Hepatocyte (in vitro differentiated cells): ENCODE data around the gene SMIM20. TPM values are rescaled to one million over a fixed set of nuclear protein-coding genes. Genes with fewer than 3 reads are reported as not detected.

Source experiments
- DNase-seq: peaks from one replicate; pipeline ENCODE4 v3.0.0-alpha.2; 2016; ENCODE audit warnings: low spot score
- H2AFZ ChIP-seq: fragments of 200-600 bp; sonication (generic); 2 replicates; pipeline ENCODE4 v1.6.0; 2016; ENCODE audit warnings: antibody characterized with exemption, mild to moderate bottlenecking
- H3K27ac ChIP-seq: fragments of 200-600 bp; sonication (generic); 2 replicates; pipeline ENCODE4 v1.5.1; 2016; ENCODE audit warnings: mild to moderate bottlenecking
- H3K27me3 ChIP-seq: fragments of 200-600 bp; sonication (generic); 2 replicates; pipeline ENCODE4 v1.6.1; 2016
- H3K36me3 ChIP-seq: fragments of 200-600 bp; sonication (generic); replicated peaks from 2 replicates; pipeline ENCODE4 v1.5.1; 2016; ENCODE audit warnings: low read depth; ENCODE audit not compliant: insufficient read depth
- H3K4me1 ChIP-seq: fragments of 200-600 bp; sonication (generic); 2 replicates; pipeline ENCODE4 v1.5.1; 2016; ENCODE audit warnings: mild to moderate bottlenecking, moderate library complexity; ENCODE audit not compliant: insufficient read depth
- H3K4me2 ChIP-seq: fragments of 200-600 bp; sonication (generic); 2 replicates; pipeline ENCODE4 v1.6.0; 2016
- H3K4me3 ChIP-seq: fragments of 200-600 bp; sonication (generic); 2 replicates; pipeline ENCODE4 v1.5.1; 2016; ENCODE audit warnings: mild to moderate bottlenecking
- H3K79me2 ChIP-seq: fragments of 200-600 bp; sonication (generic); 2 replicates; pipeline ENCODE4 v1.6.0; 2017; ENCODE audit warnings: mild to moderate bottlenecking
- H3K9me2 ChIP-seq: fragments of 200-600 bp; sonication (generic); replicated peaks from 2 replicates; pipeline ENCODE4 v1.6.0; 2017; ENCODE audit warnings: mild to moderate bottlenecking; ENCODE audit not compliant: insufficient read depth
- H3K9me3 ChIP-seq: fragments of 200-600 bp; sonication (generic); 2 replicates; pipeline ENCODE4 v1.5.1; 2016; ENCODE audit warnings: low read depth, mild to moderate bottlenecking
- H4K20me1 ChIP-seq: fragments of 200-600 bp; sonication (generic); 2 replicates; pipeline ENCODE4 v1.6.0; 2016; ENCODE audit warnings: mild to moderate bottlenecking; ENCODE audit not compliant: insufficient read depth, poor library complexity, severe bottlenecking
- CTCF ChIP-seq: fragments of 200-600 bp; sonication (generic); IDR thresholded peaks from 2 replicates; pipeline ENCODE4 v1.5.1; 2016; ENCODE audit warnings: antibody characterized with exemption, mild to moderate bottlenecking; ENCODE audit not compliant: poor library complexity
- EZH2 ChIP-seq: fragments of 200-600 bp; sonication (generic); IDR thresholded peaks from 2 replicates; pipeline ENCODE4 v1.6.1; 2016; ENCODE audit warnings: antibody characterized with exemption, mild to moderate bottlenecking, borderline replicate concordance
- EZH2phosphoT487 ChIP-seq: fragments of 200-600 bp; sonication (generic); IDR thresholded peaks from one replicate; pipeline ENCODE4 v1.6.1; 2018; ENCODE audit warnings: antibody characterized with exemption, mild to moderate bottlenecking, low read depth, moderate library complexity; ENCODE audit not compliant: unreplicated experiment, severe bottlenecking
- WGBS: methylation state at CpG from one replicate; pipeline ENCODE4 v1.1.6; 2016; ENCODE audit warnings: low lambda C conversion rate; ENCODE audit errors: missing lambda C conversion rate; 5-methylcytosine and 5-hydroxymethylcytosine counted together
- polyA plus RNA-seq: library from polyadenylated mRNA; unstranded; fragments of >200 nt; fragmentation: Nextera tagmentation; extraction: Ambion mirVana; gene quantifications from 2 replicates; pipeline ENCODE4 v1.2.1, GENCODE V29; 2016
- total RNA-seq: library from RNA; depleted of rRNA; stranded (reverse); fragments of >200 nt; gene quantifications from 2 replicates; pipeline ENCODE4 v1.2.3, GENCODE V29; 2014

The SMIM20 gene
- total and polyA plus RNA-seq, 2 experiments from 2014 or later = 54.5 to 55.8 TPM

- Histone ChIP-seq H3K4me2 (no peak overlapping the region), H3K27me3 (no peaks in the 10 kb centered on the region), H3K9me3 (no peaks in the 10 kb centered on the region), H3K36me3 (no peaks in the 10 kb centered on the region), H3K27ac (no peak overlapping the region), H3K9me2 (no peaks in the 10 kb centered on the region), H3K4me3 (no peak overlapping the region), H4K20me1 (no peaks in the 10 kb centered on the region), H3K79me2 (no peaks in the 10 kb centered on the region), H2AFZ (no peak overlapping the region), H3K4me1 (no peaks in the 10 kb centered on the region)
- 70% methylated on average over 11 of the region's 11 CpGs for WGBS
- no peak for TF ChIP-seq EZH2phosphoT487
- no peak for DNase-seq
Observed at GRCh38 chr4:25890571-25891485, 23.2 kb upstream of the SMIM20 start.

DNA sequence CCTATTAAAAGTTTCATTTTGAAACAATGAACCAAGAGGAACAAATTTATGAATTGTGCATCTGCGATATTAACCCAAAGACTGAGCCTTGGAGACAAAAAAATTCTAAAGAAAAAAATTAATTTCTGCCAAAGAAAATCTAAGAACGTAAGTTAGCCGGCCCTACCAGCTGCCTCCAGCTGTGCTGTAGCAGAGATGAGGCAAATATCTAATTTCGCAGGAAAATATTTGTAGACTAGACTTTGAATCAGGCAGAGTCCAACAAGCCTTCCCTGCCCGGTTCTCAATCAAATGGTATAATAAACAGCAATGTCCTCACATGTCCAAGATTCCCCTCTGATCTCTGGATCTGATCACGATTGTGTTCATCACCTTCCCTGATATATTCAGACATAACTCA lies 21.2 kb upstream of the SMIM20 start:
- DNase-seq = no peak
- Histone ChIP-seq H2AFZ (no peak overlapping the region), H3K4me1 (no peaks in the 10 kb centered on the region), H3K36me3 (no peaks in the 10 kb centered on the region), H3K27me3 (no peaks in the 10 kb centered on the region), H3K4me3 (no peak overlapping the region), H4K20me1 (no peaks in the 10 kb centered on the region), H3K9me3 (no peaks in the 10 kb centered on the region), H3K4me2 (no peak overlapping the region), H3K9me2 (no peaks in the 10 kb centered on the region), H3K79me2 (no peaks in the 10 kb centered on the region), H3K27ac (no peak overlapping the region)
- TF ChIP-seq EZH2phosphoT487 = no peak
- no peak for TF ChIP-seq CTCF
- no peak for TF ChIP-seq EZH2
- 91% methylated on average over 6 of the region's 6 CpGs for whole genome bisulfite sequencing

GRCh38 chr4:25896776-25897539 lies 17.1 kb upstream of the SMIM20 start:
- no peaks in the 10 kb centered on the region for H3K9me3 ChIP-seq
- H4K20me1 ChIP-seq = no peaks in the 10 kb centered on the region
- H3K79me2 ChIP-seq = no peaks in the 10 kb centered on the region
- no peak for DNase-seq
- no peak for TF ChIP-seq EZH2
- TF ChIP-seq EZH2phosphoT487 = no peak
- no peak for TF ChIP-seq CTCF
- H3K27ac ChIP-seq = no peak overlapping the region
- WGBS = 77% methylated on average over 5 of the region's 5 CpGs
- H3K4me3 ChIP-seq = no peak overlapping the region
- no peaks in the 10 kb centered on the region for H3K9me2 ChIP-seq
- no peaks in the 10 kb centered on the region for H3K36me3 ChIP-seq
- no peak overlapping the region for H2AFZ ChIP-seq
- no peaks in the 10 kb centered on the region for H3K4me1 ChIP-seq
- H3K4me2 ChIP-seq = no peak overlapping the region
- H3K27me3 ChIP-seq = no peaks in the 10 kb centered on the region

GRCh38 chr4:25900310-25900709 lies 13.7 kb upstream of the SMIM20 start:
- Histone ChIP-seq H3K79me2 (no peaks in the 10 kb centered on the region), H3K36me3 (no peaks in the 10 kb centered on the region), H3K4me2 (no peak overlapping the region), H2AFZ (no peak overlapping the region), H3K4me3 (no peak overlapping the region), H3K9me3 (no peaks in the 10 kb centered on the region), H3K27ac (no peak overlapping the region), H3K9me2 (no peaks in the 10 kb centered on the region), H4K20me1 (no peaks in the 10 kb centered on the region), H3K27me3 (no peaks in the 10 kb centered on the region), H3K4me1 (no peaks in the 10 kb centered on the region)
- TF ChIP-seq CTCF = no peak
- no peak for DNase-seq
- WGBS = 100% methylated on average over 1 of the region's 1 CpG
